Immature natural killer cell (primary cell): ENCODE measurements around the gene TUBGCP2. TPM values are rescaled to one million over a fixed set of nuclear protein-coding genes. Genes with fewer than 3 reads are reported as not detected.
A peak's percentile ranks its signal among the peaks of the same experiment; 100 is the strongest.

Experiments used
- DNase-seq, 3 donors: peaks; one replicate each; pipeline ENCODE4 v3.0.0; 2022; ENCODE audit warnings: mixed read lengths in 1 of 3
- H3K27ac Mint-ChIP-seq, 6 donors: one replicate each; pipeline ENCODE4 v1.8.0; 2020; ENCODE audit warnings: mixed read lengths in 6 of 6, mild to moderate bottlenecking in 5 of 6, inconsistent platforms in 4 of 6, moderate library complexity in 3 of 6
- H3K27me3 Mint-ChIP-seq, 3 donors: one replicate each; pipeline ENCODE4 v1.8.0; 2020 to 2021; ENCODE audit warnings: low read depth in 3 of 3, mild to moderate bottlenecking in 3 of 3, mixed read lengths in 3 of 3, moderate library complexity in 3 of 3, inconsistent platforms in 1 of 3
- H3K36me3 Mint-ChIP-seq, 3 donors: one replicate each; pipeline ENCODE4 v1.8.0; 2020; ENCODE audit warnings: mixed read lengths in 3 of 3, inconsistent platforms in 2 of 3, mild to moderate bottlenecking in 2 of 3
- H3K4me1 Mint-ChIP-seq, 2 donors: one replicate each; pipeline ENCODE4 v1.8.0; 2020; ENCODE audit warnings: inconsistent platforms in 2 of 2, mild to moderate bottlenecking in 2 of 2, mixed read lengths in 2 of 2, moderate library complexity in 1 of 2
- H3K4me3 Mint-ChIP-seq, 5 donors: one replicate each; pipeline ENCODE4 v1.8.0; 2020; ENCODE audit warnings: mild to moderate bottlenecking in 5 of 5, mixed read lengths in 5 of 5, inconsistent platforms in 3 of 5, moderate library complexity in 3 of 5
- H3K9me3 Mint-ChIP-seq, 6 donors: one replicate each; pipeline ENCODE4 v1.8.0; 2020; ENCODE audit warnings: mild to moderate bottlenecking in 6 of 6, mixed read lengths in 6 of 6, inconsistent platforms in 4 of 6, moderate library complexity in 3 of 6
- polyA plus RNA-seq, 3 donors: library from polyadenylated mRNA; unstranded; fragments of 300-500 nt; fragmentation: Illumina TruSeq; gene quantifications; one replicate each; pipeline ENCODE4 v1.2.3, GENCODE V29; 2021

The TUBGCP2 gene
- polyA plus RNA-seq, 3 donors from 2014 or later, result 11.0 to 44.3 (median 27.5) TPM

- no peak for DNase-seq
- peaks cover 0 to 14% (median 2%) of the 10 kb centered on the region in 3 donors for H3K36me3 Mint-ChIP-seq
- peak overlapping the region in 1 of 6 donors; percentile 69 for H3K27ac Mint-ChIP-seq
- H3K9me3 Mint-ChIP-seq, result peaks cover 0 to 2% (median 0%) of the 10 kb centered on the region in 6 donors
- peaks cover 22 to 27% of the 10 kb centered on the region in 2 donors for H3K4me1 Mint-ChIP-seq
- peak overlapping the region in 3 of 5 donors; percentile 50 to 82 (median 74) for H3K4me3 Mint-ChIP-seq
- peaks cover 15 to 20% (median 16%) of the 10 kb centered on the region in 3 donors for H3K27me3 Mint-ChIP-seq
These were observed 1.7 kb upstream of the TUBGCP2 start for GRCh38 chr10:133310399-133310755.

- peak overlapping the region; percentile 56 to 84 (median 74) for H3K4me3 Mint-ChIP-seq
- no peak for DNase-seq
- H3K9me3 Mint-ChIP-seq, result peaks cover 0 to 2% (median 0%) of the 10 kb centered on the region in 6 donors
These were observed 1.2 kb upstream of the TUBGCP2 start for GRCh38 chr10:133309720-133310398.

GRCh38 chr10:133309100-133309719, 538 bp upstream of the TUBGCP2 start:
- Mint-ChIP-seq H3K27ac (peak overlapping the region; percentile 68 to 98 (median 84)), H3K9me3 (peaks cover 0 to 2% (median 0%) of the 10 kb centered on the region in 6 donors), H3K27me3 (peaks cover 13 to 20% (median 15%) of the 10 kb centered on the region in 3 donors), H3K4me3 (peak overlapping the region; percentile 56 to 84 (median 74)), H3K36me3 (peaks cover 0 to 20% (median 5%) of the 10 kb centered on the region in 3 donors), H3K4me1 (peaks cover 29 to 32% of the 10 kb centered on the region in 2 donors)
- DNase-seq, result peak; percentile 94 to 95 (median 95)

More at GRCh38 chr10:133309720-133310398, 1.2 kb upstream of the TUBGCP2 start:
- H3K36me3 Mint-ChIP-seq, result peaks cover 0 to 17% (median 5%) of the 10 kb centered on the region in 3 donors
- peaks cover 15 to 20% (median 16%) of the 10 kb centered on the region in 3 donors for H3K27me3 Mint-ChIP-seq
- peaks cover 28 to 30% of the 10 kb centered on the region in 2 donors for H3K4me1 Mint-ChIP-seq
- H3K27ac Mint-ChIP-seq, result peak overlapping the region in 5 of 6 donors; percentile 2 to 65 (median 62)

GRCh38 chr10:133307776-133308420, 774 bp downstream of the TUBGCP2 start:
- Mint-ChIP-seq H3K27ac (peak overlapping the region; percentile 98 to 100 (median 99)), H3K4me1 (peaks cover 32 to 41% of the 10 kb centered on the region in 2 donors), H3K9me3 (peaks cover 0 to 2% (median 0%) of the 10 kb centered on the region in 6 donors), H3K27me3 (peaks cover 13 to 20% (median 15%) of the 10 kb centered on the region in 3 donors), H3K4me3 (peak overlapping the region; percentile 93 to 99 (median 99)), H3K36me3 (peaks cover 0 to 20% (median 5%) of the 10 kb centered on the region in 3 donors)
- peak; percentile 73 to 77 (median 73) for DNase-seq

- no peak for DNase-seq
- H3K4me3 Mint-ChIP-seq, result peak overlapping the region; percentile 40 to 99 (median 95)
- peaks cover 32 to 41% of the 10 kb centered on the region in 2 donors for H3K4me1 Mint-ChIP-seq
- H3K9me3 Mint-ChIP-seq, result peaks cover 0 to 2% (median 0%) of the 10 kb centered on the region in 6 donors
- peaks cover 13 to 20% (median 15%) of the 10 kb centered on the region in 3 donors for H3K27me3 Mint-ChIP-seq
- peaks cover 0 to 16% (median 5%) of the 10 kb centered on the region in 3 donors for H3K36me3 Mint-ChIP-seq
- peak overlapping the region; percentile 98 to 100 (median 99) for H3K27ac Mint-ChIP-seq
These were observed 1.7 kb downstream of the TUBGCP2 start for GRCh38 chr10:133306941-133307379.

GRCh38 chr10:133306097-133306476, 2.6 kb downstream of the TUBGCP2 start:
- no peak for DNase-seq
- Mint-ChIP-seq H3K27me3 (peaks cover 13 to 20% (median 15%) of the 10 kb centered on the region in 3 donors), H3K4me3 (no peak overlapping the region), H3K27ac (peak overlapping the region in 4 of 6 donors; percentile 24 to 98 (median 59)), H3K4me1 (peaks cover 32 to 41% of the 10 kb centered on the region in 2 donors), H3K9me3 (peaks cover 0 to 2% (median 0%) of the 10 kb centered on the region in 6 donors), H3K36me3 (peaks cover 0 to 11% (median 5%) of the 10 kb centered on the region in 3 donors)

GRCh38 chr10:133303206-133303605, 5.5 kb downstream of the TUBGCP2 start:
- H3K9me3 Mint-ChIP-seq, result peaks cover 0 to 2% (median 0%) of the 10 kb centered on the region in 6 donors
- H3K4me3 Mint-ChIP-seq, result no peak overlapping the region
- H3K27ac Mint-ChIP-seq, result no peak overlapping the region
- no peak for DNase-seq
- peaks cover 5 to 27% (median 13%) of the 10 kb centered on the region in 3 donors for H3K36me3 Mint-ChIP-seq
- H3K4me1 Mint-ChIP-seq, result peaks cover 30 to 40% of the 10 kb centered on the region in 2 donors
- H3K27me3 Mint-ChIP-seq, result peaks cover 9 to 10% (median 9%) of the 10 kb centered on the region in 3 donors

- Mint-ChIP-seq H3K36me3 (peaks cover 12 to 36% (median 20%) of the 10 kb centered on the region in 3 donors), H3K4me3 (no peak overlapping the region), H3K9me3 (no peaks in the 10 kb centered on the region), H3K4me1 (peaks cover 20 to 30% of the 10 kb centered on the region in 2 donors), H3K27ac (no peak overlapping the region), H3K27me3 (peaks cover 0 to 4% (median 2%) of the 10 kb centered on the region in 3 donors)
- DNase-seq, result no peak
These were observed 6.4 kb downstream of the TUBGCP2 start for GRCh38 chr10:133302230-133302629.

GRCh38 chr10:133299738-133300137, 8.9 kb downstream of the TUBGCP2 start:
- Mint-ChIP-seq H3K27ac (no peak overlapping the region), H3K4me3 (no peak overlapping the region), H3K9me3 (no peaks in the 10 kb centered on the region), H3K36me3 (peaks cover 12 to 35% (median 20%) of the 10 kb centered on the region in 3 donors), H3K27me3 (peaks cover 2% of the 10 kb centered on the region in 3 donors), H3K4me1 (peaks cover 5 to 13% of the 10 kb centered on the region in 2 donors)
- no peak for DNase-seq

GRCh38 chr10:133299224-133299623, 9.4 kb downstream of the TUBGCP2 start:
- H3K36me3 Mint-ChIP-seq, result peaks cover 12 to 33% (median 20%) of the 10 kb centered on the region in 3 donors
- peak overlapping the region in 1 of 6 donors; percentile 56 for H3K27ac Mint-ChIP-seq
- no peaks in the 10 kb centered on the region for H3K9me3 Mint-ChIP-seq
- no peak for DNase-seq
- H3K4me3 Mint-ChIP-seq, result no peak overlapping the region
- peaks cover 2% of the 10 kb centered on the region in 3 donors for H3K27me3 Mint-ChIP-seq
- H3K4me1 Mint-ChIP-seq, result peaks cover 3 to 8% of the 10 kb centered on the region in 2 donors

GRCh38 chr10:133298466-133298865, 10.2 kb downstream of the TUBGCP2 start:
- H3K27me3 Mint-ChIP-seq, result peaks cover 2% of the 10 kb centered on the region in 3 donors
- peaks cover 0 to under 1% of the 10 kb centered on the region in 2 donors for H3K4me1 Mint-ChIP-seq
- DNase-seq, result no peak
- H3K36me3 Mint-ChIP-seq, result peaks cover 12 to 32% (median 20%) of the 10 kb centered on the region in 3 donors
- no peak overlapping the region for H3K27ac Mint-ChIP-seq
- H3K9me3 Mint-ChIP-seq, result no peaks in the 10 kb centered on the region
- H3K4me3 Mint-ChIP-seq, result no peak overlapping the region

- Mint-ChIP-seq H3K9me3 (no peaks in the 10 kb centered on the region), H3K27me3 (peaks cover 2% of the 10 kb centered on the region in 3 donors), H3K36me3 (peaks cover 12 to 32% (median 20%) of the 10 kb centered on the region in 3 donors), H3K4me1 (no peaks in the 10 kb centered on the region), H3K27ac (no peak overlapping the region), H3K4me3 (no peak overlapping the region)
- DNase-seq, result no peak
These were observed 11.2 kb downstream of the TUBGCP2 start for GRCh38 chr10:133297504-133297903.
